ENCODE measurements around the gene PELI3. TPM values are rescaled to one million over a fixed set of nuclear protein-coding genes. Genes with fewer than 3 reads are reported as not detected.

The PELI3 gene
- total and polyA plus RNA-seq, 2 of the 8 experiments (the other 6 are each of a cell fraction or from before 2014, with no cell fraction given) = 5.2 to 7.6 TPM

DNA sequence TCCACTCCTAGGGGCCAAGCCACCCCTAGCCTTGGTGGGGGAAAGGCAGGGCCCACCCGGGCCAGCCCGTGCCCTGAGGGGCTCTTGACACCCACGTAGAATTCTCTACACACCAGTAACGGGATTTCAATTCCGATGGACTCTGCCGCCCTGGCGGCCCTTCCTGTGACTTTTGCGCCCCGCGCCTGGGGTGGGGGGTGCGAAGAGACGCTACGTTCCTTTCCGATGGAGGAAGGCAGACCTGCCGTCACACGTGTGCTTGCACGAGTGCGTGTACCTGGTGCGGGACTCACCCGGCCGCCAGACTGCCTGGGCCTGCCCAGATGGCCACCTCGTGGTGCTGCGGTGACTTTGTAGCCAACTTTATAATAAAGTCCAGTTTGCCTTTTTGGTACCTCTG is 40.4 kb upstream of the PELI3 start:
- Histone ChIP-seq H2BK15ac (ENCODE audit: low read length) (no peak overlapping the region), H3K56ac (replicated peaks; ENCODE audit: insufficient read length, low read depth, low read length) (no peak overlapping the region), H3K36me3 (ENCODE audit: control insufficient read depth in 2 of 4, insufficient read depth in 4 of 4, low read length in 3 of 4) (no peaks in the 10 kb centered on the region; a peak in 1 of 8 replicates), H4K20me1 (replicated peaks in 1 of 2; ENCODE audit: control insufficient read depth in 1 of 2, insufficient read depth in 2 of 2, low read length in 2 of 2) (peaks cover 4 to 10% of the 10 kb centered on the region in 2 experiments), H3K4ac (replicated peaks; ENCODE audit: insufficient read length, low read depth, low read length) (no peak overlapping the region), H2BK5ac (ENCODE audit: low read depth, low read length) (no peak overlapping the region), H2AK5ac (ENCODE audit: low read depth, low read length) (no peak overlapping the region), H2BK20ac (ENCODE audit: low read length) (no peak overlapping the region), H2BK12ac (ENCODE audit: low read depth, low read length) (no peak overlapping the region), H4K5ac (ENCODE audit: insufficient read length, low read depth, low read length) (no peak overlapping the region), H3K4me1 (replicated peaks in 1 of 4; ENCODE audit: control insufficient read depth in 3 of 4, insufficient read depth in 4 of 4, low read length in 3 of 4) (no peaks in the 10 kb centered on the region), H3K27ac (ENCODE audit: low read depth, low read length) (no peak overlapping the region), H2BK120ac (replicated peaks; ENCODE audit: low read depth, low read length) (no peak overlapping the region), H3K4me2 (ENCODE audit: insufficient read depth in 1 of 2, low read depth in 2 of 2, low read length in 2 of 2) (no peak overlapping the region), H3K9me3 (ENCODE audit: insufficient read depth in 2 of 2, low read depth in 1 of 2, low read length in 1 of 2) (no peaks in the 10 kb centered on the region), H4K91ac (replicated peaks; ENCODE audit: insufficient read length, low read length) (no peak overlapping the region), H3K14ac (ENCODE audit: insufficient read length) (no peak overlapping the region), H3K23ac (ENCODE audit: insufficient read length) (no peak overlapping the region), H2AFZ (ENCODE audit: low read length) (no peak overlapping the region), H3K79me2 (ENCODE audit: control insufficient read depth in 1 of 2, insufficient read depth in 2 of 2, low read length in 2 of 2) (no peaks in the 10 kb centered on the region), H3K79me1 (ENCODE audit: low read depth, low read length) (no peaks in the 10 kb centered on the region), H4K8ac (ENCODE audit: extremely low read depth, insufficient read depth, low read length) (no peak overlapping the region), H3K9ac (replicated peaks in 1 of 4; ENCODE audit: extremely low read depth in 1 of 4, low read depth in 3 of 4, low read length in 3 of 4) (no peak overlapping the region), H3K23me2 (ENCODE audit: low read depth, low read length) (0 out of 2 replicates have a peak, but pooled peaks cover under 1% of the 10 kb centered on the region), H3K27me3 (replicated peaks in 1 of 4; ENCODE audit: control insufficient read depth in 3 of 4, extremely low read depth in 1 of 4, insufficient read depth in 3 of 4, low read length in 3 of 4) (peaks cover 0 to 2% (median 2%) of the 10 kb centered on the region in 4 experiments; a peak in 6 of 7 replicates), H3K18ac (ENCODE audit: extremely low read depth, low read length) (no peak overlapping the region), H3K4me3 (ENCODE audit: extremely low read depth in 1 of 4, insufficient read depth in 2 of 4, low read depth in 3 of 4, low read length in 4 of 4) (no peak overlapping the region)
- 91% methylated on average over 19 of the region's 23 CpGs; no CpG with 5 or more reads in 1 of the 2 experiments for WGBS, 2 experiments (ENCODE audit: extremely low coverage in 1 of 2, insufficient coverage in 1 of 2, insufficient read length in 1 of 2, insufficient replicate concordance in 2 of 2, low coverage in 1 of 2, low lambda C conversion rate in 2 of 2, missing lambda C conversion rate in 1 of 2)
- ChIA-PET POLR2A (ENCODE audit: partially characterized antibody) (interaction anchor here (1.4 to 7.3 kb wide), 3 partner anchors 12 to 18 kb away, joined by 4 to 78 read pairs (median 9); partner anchors contain the start of gene MRPL11), CTCF (ENCODE audit: partially characterized antibody) (interaction anchor here (1.1 to 13.2 kb wide), 4 partner anchors 9 to 38 kb away, joined by 3 to 259 read pairs (median 64); partner anchors contain the start of gene MRPL11)
- DNase-seq (ENCODE audit: low read depth in 1 of 2, low spot score in 2 of 2) (no peak), FAIRE-seq (no peak)
- TF ChIP-seq KDM1A (IDR thresholded peaks at IDR 0.05; ENCODE audit: borderline replicate concordance, low read length) (no peak), SIX5 (IDR thresholded peaks at IDR 0.05; ENCODE audit: low read depth, low read length) (no peak), KDM4A (IDR thresholded peaks at IDR 0.05; ENCODE audit: low read depth, low read length, severe bottlenecking) (no peak), POLR2AphosphoS5 (IDR thresholded peaks at IDR 0.05; ENCODE audit: low read depth, low read length) (no peak), POLR2A (IDR thresholded peaks at IDR 0.05; ENCODE audit: control extremely low read depth in 1 of 2, low read depth in 2 of 2, low read length in 2 of 2) (no peak), SUZ12 (IDR thresholded peaks at IDR 0.05; ENCODE audit: low read length) (no peak)
